Hepatic stellate cell (primary cell): ENCODE results near the gene TIMM10B.
A peak's percentile ranks its signal among the peaks of the same experiment; 100 is the strongest.

Source experiments
- DNase-seq: peaks from one replicate; pipeline ENCODE4 v3.0.0; 2011; ENCODE audit warnings: low spot score

The TIMM10B gene

DNA sequence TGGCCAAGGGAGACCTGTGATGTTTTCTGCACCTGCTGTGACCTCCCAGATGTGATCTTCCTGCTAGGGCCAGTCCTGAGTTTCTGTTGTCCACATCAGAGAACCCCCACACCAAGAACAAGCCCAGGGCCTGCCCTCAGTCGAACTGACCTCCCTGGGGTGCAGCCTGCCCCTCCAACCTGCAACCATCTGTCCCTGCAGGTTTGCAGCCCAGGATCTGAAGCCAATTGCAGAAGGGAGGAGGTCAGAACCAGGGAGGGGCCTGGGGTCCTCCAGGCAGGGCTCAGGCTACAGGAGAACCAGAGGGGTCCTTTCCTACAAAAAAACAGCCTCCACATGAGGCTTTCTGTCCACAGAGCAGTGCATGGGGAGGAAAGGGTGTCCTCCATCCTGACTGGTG is 8.4 kb upstream of the TIMM10B start:
- no peak for DNase-seq

DNA sequence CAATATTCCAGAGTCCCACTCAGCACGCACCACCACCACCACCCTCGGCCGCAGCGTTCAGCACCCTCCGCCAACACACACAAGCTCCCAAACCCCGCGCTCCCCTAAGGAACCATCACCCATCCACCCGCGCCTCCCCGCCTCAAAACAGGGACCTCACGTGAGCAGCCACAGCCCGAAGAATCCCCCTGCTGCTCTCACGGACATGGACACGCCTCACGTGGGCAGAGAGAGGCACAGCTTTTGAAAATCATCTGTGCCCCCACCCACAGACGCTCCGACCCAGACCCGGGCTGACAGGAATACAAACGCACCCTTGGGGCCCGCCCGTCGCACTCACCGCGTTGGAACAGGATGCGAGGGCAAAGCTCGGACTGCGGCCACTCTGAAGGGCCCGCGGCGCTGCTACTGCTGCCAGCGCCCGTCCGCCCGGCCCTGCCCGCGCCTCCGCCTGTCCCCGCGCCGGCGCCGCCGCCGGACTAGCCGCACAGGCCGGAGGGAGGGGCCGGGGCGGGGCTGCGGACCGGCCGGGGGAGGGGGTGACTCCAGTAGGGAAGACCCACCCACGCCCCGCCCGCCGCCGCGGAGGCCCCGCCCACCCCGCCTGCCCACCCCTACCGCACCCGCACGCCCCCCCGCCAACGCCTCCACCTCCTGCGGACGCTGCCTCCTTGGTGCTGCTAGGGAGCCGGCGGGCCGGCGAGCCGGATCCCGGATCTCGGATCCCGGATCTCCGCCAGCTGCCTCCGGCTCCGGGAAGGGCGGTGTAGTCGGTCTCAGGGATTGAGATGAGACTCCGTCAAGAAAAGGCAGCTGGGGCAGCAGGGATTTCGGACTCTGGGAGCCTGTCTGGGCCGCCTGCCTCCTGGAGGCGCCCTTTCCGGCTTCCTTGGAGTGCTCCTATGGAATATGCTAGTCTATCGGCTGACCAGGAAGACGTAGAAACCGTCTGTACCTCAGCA is 7.6 kb upstream of the TIMM10B start, which contains the start of gene TRIM3:
Gene TRIM3 (minus strand): TSS at position 491 of the 962 bp plus-strand sequence. CDS start 8,246 bp downstream, outside the sequence.
- DNase-seq = peak; percentile 97

DNA sequence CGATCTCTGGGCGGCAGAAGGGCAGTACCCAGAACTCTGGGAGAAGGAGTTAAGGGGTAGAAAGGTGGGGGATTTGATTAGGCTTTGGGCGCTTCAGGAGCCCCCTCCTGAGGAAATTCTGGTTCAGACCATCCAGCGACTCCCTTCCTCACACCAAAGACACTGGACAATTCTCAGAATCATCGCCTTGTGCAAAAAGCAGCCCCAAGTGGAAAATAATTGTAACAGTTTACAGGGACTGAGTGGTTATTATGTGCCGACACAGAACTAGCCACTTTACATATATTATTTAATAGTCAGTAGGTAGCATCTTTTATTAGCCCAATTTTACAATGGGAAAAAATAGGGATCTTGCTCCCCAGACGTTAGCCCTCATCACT is 6.9 kb upstream of the TIMM10B start:
- no peak for DNase-seq

DNA sequence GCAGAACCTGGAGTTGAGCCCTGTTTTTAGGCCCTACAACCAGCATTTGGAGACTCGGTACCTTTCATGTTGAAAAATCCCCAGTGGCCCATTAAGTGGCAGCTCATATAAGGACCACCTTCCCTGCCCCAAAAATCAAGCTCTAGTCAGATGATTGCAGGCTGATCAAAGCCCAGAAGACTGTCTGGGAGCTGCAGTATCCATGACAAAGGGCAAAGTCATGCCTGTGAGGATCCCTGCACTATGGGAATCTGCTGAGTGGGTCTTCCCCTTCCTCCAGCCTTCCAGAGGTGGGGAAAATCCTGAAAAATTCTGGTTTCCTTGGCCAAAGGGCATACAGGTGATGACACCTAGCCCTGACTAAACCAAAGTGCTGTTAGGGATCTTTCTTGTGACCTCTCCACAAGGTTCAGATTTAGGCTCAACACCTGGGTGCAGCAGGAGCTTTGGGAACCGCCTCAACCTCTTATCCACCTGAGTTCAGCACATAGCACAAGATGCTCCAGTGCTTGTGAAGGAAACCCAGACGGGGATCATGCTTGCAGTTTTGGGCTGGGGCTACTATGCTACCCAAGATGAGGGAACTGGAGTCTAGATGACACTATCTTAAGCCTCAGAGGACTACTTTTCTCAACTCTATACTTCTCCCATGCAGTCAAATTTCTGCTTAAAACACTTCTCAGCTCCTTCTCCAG is 6.3 kb upstream of the TIMM10B start:
- peak; percentile 24 for DNase-seq

DNA sequence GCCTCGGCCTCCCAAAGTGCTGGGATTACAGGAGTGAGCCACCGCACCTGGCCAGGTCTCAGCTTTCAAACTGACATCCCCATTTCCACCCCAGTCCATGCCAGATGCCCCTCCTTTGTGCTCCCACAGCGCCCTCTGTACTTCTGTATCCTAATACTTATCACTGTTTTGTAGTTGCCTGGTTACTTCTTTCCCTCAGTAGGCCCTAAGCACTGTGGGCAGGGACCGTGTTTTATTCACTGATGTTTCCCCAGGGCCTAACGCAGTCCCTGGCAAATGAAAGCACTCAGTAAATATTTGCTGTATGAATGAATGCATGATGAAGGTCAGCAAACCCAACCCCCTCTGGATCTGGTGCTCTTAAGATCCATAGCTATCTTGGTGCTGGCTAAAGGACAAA is 5.4 kb upstream of the TIMM10B start:
- DNase-seq = no peak

DNA sequence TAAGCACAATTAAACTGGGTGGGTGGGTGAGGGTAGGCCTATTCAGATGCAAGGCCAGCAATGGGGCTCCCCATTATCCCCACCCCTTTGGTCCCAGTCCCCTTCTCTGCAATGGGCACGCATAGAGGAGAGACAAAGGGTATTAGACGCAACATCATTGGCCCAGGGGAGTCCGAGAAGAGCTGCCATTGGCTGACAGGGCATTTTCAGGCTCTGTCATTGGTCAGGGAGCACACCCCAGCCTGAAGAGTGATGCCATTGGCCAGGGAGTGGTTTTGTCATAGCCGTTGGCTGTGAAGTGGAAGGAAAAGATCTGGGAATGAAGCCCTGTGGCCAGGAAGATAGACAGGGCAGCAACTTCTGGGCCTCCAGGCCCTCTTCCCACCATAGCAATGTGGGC is 4.7 kb upstream of the TIMM10B start:
- no peak for DNase-seq

DNA sequence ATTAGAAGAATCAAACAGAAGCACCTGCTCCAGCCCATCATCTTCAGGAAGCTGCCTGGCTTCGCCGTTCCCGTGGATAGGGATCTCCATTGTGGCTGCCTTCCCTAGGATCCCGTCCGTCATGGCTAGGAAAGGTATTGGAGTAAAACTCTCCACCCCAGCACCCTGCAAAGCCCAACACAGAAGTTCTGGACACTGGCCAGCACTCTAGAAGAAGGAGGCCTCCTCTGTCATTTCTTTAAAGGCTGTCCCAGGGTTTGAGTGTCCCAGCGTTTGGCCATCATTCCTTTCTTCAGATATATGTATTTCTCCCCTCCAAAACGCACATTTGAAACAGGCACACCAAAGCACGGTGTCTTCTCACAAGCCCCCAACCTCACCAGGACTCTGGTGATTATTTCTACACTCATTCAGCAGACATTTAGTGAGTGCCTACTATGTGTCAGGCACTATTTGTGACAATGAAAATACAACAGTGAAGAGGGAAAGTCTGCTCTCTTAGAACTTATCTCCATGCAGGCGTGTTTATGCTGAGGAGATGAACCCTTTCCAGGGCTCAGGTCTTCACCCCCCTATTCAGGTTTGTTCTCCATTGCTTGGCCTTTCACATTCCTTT is 894 bp upstream of the TIMM10B start:
- peak; percentile 27 for DNase-seq

DNA sequence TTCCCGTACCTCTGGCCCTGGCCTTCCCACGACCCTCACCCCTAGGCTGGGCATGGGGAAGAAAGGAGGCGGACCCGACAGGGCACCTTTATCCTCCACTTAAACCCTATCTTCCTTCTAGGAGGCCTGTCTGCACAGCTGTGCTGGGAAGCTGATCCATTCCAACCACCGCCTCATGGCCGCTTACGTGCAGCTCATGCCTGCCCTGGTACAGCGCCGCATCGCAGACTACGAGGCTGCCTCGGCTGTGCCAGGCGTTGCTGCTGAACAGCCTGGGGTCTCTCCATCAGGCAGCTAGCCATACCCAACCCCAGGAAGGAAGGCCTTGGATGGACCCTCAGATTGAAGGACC is 599 bp downstream of the TIMM10B start:
- no peak for DNase-seq

DNA sequence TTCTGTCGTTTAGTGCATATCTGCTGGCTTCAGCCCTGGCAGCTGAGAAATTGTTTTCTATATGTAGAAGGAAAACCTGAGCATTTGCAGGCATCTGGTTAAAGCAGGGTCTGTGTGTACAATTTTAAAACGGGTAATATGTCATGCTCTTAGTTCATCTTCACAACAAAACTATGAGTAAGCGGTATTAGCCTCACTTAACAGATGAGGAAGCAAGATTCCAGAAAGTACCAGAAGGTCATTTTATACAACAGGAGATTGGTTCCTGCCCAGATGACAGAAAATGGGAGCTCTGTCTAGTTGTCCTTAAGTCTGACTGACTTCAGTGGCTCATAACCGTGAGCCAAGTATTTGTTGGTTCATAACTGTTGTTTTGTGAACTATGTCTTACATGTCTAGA is 1.1 kb downstream of the TIMM10B start:
- DNase-seq = no peak

DNA sequence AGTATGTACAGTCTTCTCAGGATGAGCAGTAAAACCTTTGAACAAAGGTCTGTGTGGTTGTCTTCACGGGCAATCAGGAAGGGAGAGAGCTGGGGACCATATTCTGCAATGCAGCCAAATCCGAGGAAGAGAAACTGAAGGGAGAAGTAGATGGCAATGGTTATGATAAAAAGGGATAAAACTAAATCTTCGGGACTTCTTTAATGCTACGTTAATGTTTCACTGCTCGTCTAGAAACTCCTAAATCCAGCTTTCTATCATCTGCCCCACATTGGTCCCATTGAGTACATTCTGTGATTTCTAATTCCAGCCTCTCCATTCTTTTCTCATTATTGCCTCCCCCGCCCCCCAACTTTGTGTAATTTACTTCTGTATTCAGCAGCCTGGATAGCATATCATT is 1.7 kb downstream of the TIMM10B start:
- no peak for DNase-seq

DNA sequence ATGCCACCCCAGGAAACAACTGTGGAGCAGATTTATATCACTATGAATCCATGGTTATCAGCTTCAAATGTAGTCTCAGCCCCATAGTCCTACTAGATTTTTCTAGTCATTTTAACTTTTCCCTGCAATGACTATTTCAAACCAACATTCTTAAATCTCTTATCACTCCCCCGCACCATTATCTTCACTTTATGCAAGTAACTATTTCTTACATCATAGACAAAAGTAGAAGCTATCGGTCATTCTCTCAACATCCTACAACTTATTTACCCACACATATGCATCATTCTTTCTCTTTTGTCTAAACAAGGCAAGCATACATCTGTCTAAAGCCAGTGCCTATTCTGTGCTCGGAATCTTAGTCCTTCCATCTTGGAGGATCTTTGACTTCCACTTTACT is 4.4 kb downstream of the TIMM10B start:
- no peak for DNase-seq

DNA sequence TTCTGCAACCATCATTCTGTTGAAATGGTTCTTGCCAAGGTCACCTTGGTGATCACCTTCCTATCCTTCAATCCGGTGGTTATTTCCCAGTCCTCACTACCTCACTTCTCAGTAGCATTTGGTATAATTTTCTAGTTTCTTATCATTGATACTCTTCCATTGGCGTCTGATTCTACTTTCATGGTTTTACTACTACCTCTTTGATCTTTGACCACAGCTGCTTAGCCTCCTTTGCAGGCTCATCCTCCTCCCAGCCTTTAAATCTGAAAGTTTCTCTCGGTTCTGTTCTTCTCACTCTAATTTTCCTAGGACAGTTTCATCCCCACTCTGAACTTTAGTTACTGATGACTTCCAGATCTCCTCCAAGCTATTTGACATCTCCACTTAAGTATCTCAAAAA is 5.0 kb downstream of the TIMM10B start:
- no peak for DNase-seq

DNA sequence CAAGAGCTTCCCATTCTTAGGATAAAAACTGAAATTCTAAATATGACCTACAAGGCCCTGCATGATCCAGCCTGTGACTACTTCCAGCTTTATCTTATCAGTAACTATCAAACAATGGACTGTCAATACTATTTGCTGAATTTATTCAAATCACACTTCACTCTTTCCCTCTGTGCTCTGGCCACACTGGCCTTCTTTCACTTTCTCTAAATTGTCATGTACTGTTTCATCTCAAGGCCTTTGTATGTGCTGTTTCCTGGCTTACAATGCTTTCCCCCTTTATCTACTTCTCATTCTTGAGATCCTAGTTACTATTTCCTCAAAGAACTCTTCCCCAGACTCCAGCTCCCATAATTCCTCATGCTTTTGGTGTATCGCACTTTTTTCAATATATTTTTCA is 5.6 kb downstream of the TIMM10B start:
- no peak for DNase-seq

DNA sequence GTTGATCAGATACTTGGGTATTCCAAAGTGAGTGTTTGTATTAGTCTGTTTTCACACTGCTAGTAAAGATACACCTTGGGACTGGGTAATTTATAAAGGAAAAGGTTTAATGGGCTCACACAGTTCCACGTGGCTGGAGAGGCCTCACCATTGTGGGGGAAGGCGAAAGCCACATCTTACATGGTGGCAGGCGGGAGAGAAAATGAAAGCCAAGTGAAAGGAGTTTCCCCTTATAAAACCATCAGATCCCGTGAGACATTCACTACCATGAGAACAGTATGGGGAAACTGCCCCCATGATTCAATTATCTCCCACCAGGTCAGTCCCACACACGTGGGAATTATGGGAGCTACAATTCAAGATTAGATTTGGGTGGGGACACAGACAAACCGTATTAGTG is 7.0 kb downstream of the TIMM10B start:
- no peak for DNase-seq

DNA sequence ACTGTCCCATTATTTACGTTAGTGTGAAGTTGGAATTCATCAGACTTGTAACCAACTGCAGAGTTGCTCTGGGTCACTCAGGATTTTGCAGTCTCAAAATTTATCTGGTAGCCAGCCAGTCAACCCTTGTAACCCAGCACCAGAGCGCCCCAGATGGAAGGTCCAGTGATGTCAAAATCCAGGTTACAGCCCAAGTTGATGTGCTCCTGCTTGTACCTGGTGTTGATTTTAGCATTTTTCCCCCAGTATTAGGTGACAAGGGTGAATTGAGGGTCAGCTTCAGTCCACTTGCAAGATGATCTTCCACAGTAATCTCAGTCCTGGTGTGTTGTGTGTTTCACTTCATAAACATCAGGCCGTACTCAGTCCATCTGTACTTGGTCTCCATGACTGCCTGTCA is 7.5 kb downstream of the TIMM10B start:
- no peak for DNase-seq

DNA sequence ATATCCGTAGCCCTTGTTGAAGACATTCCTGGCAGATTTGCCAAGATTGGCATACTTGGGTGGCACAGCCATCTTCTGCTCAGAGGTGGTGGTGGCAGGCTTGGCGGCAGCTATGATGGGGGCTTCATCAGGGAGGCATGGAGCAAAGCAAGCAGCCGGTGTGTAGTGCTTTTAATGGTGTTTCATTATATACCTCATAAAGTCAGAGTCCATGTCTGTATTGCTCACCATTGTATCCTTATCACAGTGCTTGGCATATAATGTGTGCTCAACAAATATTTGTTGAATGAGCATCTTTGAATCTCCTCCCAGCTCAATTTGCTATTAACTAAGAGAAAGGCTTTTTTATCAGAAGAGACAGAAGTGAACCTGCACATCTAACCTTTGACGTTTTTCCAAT is 8.0 kb downstream of the TIMM10B start:
- DNase-seq = no peak

DNA sequence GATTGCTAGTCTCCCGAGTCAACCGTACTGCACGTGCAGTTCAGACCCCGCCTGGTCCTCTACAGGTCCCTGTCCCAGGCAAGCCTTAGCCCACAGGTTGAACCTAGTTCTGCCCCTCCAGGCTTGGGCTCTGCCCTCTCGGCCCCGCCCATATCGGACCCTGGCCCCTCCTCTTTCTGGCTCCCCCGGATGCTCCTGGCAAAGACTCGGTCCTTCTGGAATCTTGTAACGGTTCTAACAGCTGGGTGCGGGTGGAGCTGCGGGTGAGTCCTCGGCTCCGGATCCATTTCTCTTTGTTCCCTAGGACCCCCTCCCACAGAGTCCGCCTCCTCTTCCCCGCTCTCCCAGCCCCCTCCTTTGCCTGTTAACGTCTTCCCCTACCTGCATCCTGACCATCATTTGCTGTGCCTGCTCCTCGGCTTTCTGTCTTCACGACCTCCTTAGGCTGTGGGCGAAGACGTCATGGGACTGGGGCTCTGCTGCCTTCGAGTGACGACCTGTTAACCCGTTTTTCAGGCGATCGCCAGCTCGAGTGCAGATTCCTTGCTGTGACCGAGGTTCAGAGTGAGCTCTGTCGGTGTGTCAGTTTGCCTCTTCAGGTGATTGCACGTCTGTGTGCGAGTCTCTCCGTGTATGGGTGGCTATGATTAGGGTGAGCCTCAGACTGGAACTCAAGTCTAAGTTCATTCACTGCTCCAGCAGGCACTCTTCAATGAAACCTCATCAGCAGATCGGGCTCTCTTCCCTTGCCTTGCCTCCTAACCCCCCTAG is 16.0 kb downstream of the TIMM10B start, which contains the start of gene DNHD1:
Gene DNHD1 (plus strand): TSS at position 212 of the 771 bp plus-strand sequence. CDS start 936 bp downstream, outside the sequence.
- DNase-seq = no peak

DNA sequence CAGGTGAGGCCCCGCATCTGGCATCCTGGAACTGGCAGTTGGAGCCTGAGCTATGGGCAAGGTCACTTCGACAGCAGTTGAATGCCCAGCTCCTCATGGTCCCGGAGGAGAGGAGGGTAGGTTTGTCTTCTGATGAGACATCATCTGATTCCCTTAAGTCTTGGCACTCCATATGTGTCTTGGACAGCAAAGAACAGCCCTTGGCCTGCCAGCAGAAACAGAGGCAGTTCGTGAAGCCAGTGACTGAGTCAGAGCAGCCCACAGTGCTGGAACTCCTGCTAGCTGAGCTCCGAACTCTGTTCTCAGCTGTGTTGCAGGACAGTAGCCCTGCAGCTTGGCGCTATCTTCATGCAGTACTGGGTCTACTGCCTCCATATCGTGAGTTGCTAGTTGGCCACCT is 16.8 kb downstream of the TIMM10B start:
- DNase-seq = no peak

DNA sequence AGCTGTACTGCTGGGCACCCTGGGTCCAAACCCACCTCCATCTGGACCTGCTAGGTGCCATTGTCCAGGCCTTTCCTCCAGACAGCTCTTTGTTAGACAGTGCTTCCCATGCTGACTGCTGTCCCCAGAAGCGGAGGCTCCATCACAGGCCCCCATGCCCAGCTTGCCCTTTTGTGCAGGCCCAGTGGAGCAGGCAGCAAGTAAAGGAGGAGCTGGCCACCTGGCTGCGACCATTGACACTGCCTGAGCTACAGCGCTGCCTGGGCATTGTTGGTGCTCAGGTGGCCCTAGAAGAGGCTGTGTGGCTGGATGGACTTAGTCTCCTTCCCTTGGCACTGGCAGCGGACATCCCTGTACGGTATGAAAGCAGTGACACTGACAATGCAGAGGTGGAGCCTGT is 17.2 kb downstream of the TIMM10B start:
- no peak for DNase-seq

DNA sequence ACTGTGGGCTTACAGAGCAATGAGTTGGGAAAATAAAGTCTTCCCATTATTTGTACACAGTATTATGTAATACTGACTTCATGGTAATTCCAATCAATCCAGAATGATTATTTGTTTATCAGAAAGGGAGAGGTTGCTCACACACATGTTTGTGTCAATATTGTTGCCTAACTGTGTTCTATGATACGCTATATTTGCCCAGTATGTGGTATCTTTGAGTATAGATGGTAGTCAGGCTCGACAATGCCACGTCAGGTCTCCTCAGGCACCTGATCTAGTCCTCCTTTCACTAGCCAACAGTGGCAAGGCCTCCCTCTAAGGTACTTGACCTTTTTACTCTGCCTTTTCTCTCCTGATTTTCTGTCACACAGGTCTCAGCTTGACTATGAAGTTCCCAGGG is 21.1 kb downstream of the TIMM10B start:
- DNase-seq = no peak

DNA sequence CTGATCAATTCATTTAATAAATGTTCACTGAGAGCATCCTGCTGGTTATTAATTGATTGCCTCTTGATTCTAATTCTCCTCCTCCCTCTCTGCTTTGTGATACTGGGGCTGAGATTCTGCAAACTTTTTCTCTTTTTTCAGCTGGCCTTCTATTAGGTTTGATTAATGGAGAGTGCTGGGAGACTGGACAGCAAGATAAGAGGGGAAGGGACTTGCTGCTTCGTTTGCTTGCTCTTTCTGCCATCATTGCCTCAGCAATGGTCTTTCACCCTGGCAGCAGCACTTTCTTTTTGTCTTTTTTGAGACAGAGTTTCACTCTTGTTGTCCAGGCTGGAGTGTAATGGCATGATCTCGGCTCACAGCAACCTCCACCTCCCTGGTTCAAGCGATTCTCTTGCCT is 22.9 kb downstream of the TIMM10B start:
- DNase-seq = no peak

DNA sequence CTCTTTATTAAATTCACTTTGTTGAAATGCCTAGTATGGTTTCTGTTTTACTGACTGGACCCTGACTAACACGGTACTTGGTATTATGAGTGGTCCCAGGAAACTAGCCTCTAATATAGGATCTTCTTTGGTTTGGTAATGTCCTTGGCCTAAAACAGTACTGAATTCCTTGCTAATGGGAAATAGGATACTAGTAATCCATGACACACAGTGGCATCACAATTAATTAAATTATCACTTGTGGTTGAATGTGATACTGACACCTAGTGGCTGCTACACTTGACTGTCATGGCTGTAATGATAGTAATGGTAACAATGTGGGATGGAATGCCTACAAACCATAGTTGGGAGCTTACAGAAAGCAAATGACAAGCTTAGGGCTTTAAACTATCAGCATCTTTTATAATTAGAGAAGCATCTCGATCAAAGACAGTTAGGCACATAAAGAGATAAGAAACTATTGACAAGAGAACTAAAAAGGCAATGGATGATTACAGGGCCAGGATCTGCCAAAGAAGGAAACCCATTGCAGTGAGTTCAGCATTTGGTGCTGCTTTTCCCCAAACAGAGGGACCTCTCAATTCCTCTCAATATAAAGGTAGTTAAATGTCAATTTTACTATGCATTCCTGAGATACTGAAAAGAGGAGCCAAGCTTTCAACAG is 24.4 kb downstream of the TIMM10B start:
- peak; percentile 21 for DNase-seq
